ENCODE data around the gene GGT6.

The GGT6 gene

GRCh38 chr17:4536742-4537411, 23.5 kb downstream of the GGT6 start:
- no peak for DNase-seq

- no peak for DNase-seq
Measured at GRCh38 chr17:4536259-4536741, 24.1 kb downstream of the GGT6 start.

GRCh38 chr17:4535667-4536258, 24.6 kb downstream of the GGT6 start:
- no peak for DNase-seq

- no peak for DNase-seq
Measured at GRCh38 chr17:4534928-4535666, 25.3 kb downstream of the GGT6 start.

- DNase-seq: no peak
Measured at GRCh38 chr17:4534515-4534914, 25.9 kb downstream of the GGT6 start.

DNA sequence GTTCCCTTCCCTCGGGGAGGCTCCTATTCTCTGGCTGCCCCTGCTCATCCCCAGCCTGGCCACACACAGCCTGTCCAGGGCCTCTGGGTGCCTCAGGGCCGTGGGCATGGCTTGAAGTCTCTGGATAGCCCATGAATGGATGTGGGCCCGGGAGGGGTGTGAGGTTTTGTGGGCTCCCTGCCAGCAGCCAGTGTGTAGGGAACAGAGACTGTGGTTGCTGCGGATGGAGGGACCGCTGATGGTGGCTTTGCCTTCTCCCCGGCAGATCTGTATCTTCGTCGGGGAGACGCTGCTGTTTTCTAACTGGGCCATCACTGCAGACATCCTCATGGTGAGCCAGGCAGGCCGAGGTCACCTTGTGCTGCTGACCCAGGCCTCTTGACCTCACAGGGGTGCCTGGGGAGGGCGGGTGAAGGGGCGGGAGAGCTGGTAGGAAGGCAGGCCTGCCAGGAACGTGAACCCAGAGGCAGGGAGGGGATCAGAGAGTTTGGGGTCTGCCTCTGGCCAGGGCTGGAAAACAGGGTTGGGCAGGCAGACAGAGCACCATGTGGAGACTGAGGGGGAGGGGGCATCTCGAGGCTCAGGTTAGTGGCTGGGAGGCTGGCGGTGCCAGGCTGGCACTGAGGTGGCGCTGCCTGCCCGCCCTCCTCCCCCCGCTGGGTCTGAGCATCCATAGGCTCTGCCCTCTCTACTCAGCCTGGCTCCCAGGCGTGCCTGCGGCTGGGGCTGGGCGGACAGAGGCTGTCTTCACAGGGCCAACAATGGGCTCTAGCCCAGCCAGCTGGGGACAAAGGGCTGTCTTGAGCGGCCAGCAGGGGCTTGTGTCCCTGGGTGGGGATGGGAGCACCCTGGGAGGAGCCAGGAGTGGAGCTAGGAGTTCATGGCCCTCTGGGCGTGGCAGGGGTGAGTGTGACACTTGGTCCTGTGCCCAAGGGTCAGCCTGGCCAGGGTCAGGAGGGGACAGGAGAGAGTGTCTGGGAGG, 26.6 kb downstream of the GGT6 start:
- DNase-seq: no peak

DNA sequence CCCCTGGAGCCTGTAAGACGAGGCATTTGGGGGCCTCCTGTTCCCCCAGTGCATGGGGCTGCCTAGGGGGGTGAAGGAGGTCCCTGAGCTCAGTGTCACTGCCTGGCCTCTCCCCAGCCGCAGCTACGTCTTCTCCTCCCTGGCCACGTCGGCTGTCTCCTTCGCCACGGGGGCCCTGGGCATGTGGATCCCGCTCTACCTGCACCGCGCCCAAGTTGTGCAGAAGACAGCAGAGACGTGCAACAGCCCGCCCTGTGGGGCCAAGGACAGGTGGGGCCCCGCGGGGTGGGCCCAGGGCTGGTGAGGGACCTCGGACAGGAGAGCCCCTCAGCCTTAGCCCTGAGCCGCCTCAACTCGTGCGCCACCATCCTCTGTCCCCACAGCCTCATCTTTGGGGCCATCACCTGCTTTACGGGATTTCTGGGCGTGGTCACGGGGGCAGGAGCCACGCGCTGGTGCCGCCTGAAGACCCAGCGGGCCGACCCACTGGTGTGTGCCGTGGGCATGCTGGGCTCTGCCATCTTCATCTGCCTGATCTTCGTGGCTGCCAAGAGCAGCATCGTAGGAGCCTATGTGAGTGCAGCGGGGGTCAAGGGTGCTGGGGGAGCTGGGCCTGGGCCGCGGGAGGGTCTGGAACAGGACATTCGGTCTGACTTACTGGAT, 27.4 kb downstream of the GGT6 start:
- no peak for DNase-seq

DNA sequence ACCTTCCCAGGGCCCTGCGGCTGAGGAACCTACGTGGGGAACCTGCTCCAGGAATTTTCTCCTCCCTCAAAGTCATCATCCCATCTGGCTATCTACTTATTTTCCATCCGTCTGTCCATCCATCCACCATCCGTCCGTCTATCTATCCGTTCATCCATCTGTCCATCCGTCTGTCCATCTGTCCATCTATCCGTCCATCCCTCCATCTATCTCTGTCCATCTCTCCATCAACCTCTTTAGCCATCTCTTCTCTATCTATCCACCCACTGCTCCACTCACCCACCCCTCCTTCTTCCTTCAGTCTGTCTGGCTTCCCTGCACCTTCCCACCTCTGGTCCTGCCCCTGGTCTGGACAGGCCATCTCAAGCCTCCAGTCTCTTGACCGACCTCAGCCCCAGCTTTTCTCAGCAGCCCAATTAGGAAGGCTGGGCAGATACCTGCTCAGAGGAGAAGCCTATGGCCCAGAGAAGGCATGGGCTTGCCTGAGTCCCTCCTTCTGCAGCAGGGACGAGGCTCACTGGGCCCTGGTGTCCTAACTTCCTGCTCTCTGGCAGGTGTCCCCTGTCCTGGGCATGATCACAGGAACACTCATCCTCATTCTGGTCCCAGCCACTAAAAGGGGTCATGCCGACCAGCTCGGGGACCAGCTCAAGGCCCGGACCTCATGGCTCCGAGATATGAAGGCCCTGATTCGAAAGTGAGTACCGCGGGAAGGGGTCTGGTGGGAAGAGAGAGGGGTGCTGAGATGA, 28.2 kb downstream of the GGT6 start:
- no peak for DNase-seq

DNA sequence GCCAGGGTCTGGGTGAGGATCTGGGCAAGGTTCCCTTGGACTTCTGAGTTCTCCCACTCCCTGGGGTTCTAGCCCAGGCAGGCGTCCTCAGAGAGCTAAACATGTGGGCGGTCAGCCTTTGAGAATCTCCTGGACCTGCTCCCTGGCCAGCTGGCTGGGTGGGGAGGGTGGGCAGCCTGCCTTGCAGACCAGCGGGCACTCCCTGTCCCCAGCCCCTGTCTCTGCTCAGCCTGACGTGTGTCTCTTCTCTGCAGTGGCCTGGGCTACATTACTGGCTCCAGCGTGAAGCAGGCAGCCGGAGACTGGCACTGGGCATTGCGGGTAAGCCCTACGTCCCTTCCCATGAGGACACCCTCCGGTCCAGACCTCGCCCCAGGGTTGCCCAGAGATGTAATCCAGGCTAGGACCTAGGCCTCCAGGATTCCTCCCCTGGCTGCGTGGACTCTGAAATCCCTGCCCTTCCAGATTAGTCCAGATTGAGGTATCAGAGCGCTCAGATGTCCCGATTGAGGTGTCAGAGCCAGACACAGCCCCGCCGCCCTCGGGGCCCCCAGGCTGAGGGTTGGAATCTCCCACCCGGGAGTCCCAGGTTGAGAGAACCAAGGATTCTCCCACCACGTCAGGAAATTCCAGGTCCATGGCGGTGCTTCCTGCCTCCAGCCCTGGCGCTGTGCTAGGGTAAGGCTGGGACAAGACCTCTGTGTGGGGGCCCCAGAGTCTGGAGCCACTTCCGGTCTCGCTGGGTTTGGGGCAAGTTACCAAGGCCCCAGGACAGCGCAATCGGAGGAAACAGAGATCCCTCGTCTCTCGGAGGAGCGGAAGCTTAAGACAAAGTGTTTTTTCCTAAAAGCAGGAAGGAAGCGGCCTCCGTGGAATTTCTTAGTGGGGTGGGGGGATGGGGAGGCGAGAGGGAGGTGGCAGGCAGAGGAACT, 29.3 kb downstream of the GGT6 start:
- no peak for DNase-seq

DNA sequence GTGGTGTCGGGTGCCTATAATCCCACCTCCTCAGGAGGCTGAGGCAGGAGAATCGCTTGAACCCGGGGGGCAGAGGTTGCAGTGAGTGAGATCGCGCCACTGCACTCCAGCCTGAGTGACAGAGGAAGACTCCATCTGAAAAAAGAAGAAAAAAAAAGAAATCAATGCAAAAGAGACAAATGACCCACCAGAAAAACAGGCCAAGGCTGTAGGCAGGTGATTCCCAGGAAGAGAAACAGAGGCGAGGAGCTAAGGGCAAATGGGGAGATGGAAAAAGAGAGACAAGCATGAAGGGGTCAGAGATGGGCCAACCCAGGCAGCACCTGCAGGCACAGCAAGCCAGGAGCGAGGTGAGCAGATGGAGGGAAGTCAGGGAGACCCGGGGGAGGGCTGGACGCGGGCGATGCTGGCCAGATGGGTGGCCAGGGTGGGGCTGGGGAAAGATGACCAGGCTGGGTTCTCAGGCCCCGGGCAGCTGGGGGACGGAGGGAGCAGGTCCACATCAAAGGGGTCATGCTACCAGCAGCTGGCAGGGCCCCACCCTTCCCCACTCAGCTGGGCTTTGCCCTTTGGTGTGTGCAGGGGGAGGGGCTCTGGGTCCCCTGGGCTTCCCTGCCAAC, 30.7 kb downstream of the GGT6 start:
- no peak for DNase-seq

- DNase-seq: no peak
Measured at GRCh38 chr17:4527566-4528125, 32.7 kb downstream of the GGT6 start.

DNA sequence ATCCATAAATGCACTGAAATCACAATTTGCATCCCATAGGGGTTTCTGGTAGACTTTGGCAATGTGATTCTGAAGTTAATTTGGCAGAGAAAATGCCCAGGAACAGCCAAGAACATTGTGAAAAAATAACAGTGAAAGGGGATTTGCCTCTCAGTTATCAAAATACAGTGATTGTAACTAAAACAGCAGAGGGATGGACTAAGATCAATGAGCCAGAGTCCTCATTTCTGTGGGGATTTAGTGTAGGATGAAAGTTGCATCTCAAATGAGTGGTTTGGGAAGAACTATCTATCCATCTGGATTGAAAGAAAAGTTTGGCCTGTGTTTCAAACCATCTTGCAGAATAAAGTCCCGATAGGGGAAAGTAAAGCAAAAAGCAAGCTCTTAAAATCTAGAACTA, 33.2 kb downstream of the GGT6 start:
- DNase-seq: no peak

GRCh38 chr17:4525691-4526397, 34.5 kb downstream of the GGT6 start:
- DNase-seq: no peak

GRCh38 chr17:4523946-4524345, 36.4 kb downstream of the GGT6 start:
- DNase-seq: no peak

DNA sequence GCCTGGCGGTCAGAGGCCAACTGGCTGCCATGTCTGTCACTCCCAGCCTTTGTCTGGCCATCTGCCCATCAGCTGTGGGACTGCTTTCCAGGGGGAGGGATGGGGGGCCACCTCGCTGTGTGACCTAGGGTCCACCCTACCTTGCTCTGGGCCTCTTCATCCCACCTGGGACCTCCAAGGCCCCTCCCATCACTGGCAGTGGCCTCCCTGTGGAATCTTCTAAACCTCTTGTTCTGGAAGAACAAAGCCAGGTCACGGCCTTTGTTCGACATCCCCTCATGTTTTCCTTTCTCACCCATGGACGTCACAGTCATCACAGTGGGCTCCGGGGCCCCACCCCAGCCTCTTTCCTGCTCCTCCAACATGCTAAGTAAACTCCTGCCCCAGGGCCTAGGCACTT, 37.7 kb downstream of the GGT6 start:
- DNase-seq: no peak

DNA sequence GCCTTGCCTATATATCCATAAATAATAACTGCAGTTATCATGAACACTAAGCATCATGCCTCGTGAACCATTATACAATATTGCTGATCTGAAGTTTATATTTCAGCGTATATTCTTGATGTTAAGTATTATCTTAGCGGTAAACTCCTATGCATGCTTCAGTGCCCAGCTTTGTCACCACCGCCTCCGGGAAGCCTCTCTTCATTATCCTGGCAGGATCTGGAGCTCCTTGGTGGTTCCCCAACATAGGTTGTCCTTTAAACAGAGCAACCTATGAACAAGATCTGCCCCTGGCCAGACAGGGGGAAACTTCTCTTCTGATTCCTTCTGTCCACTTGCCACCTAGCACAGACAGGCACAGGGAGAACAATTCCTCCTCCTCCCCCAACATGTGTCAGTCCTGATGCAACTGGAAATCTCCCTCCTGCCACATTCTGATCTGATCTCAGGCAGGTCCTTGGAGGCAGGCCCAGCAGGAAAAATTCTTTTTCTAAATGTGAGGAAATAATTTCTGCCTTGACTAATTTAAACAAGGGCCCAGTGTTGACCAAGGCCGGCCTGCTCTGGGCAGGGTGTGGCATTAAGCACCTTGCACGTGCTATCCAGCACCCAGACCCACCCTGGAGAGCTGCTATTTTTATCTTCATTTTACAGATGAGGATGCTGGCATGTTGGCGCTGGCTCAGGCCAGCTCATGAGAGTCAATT, 39.3 kb downstream of the GGT6 start:
- no peak for DNase-seq

GRCh38 chr17:4520060-4520893, 40.1 kb downstream of the GGT6 start:
- DNase-seq: no peak
